WTC11 (cell line): ENCODE measurements around the gene GSK3B. TPM values are rescaled to one million over a fixed set of nuclear protein-coding genes. Genes with fewer than 3 reads are reported as not detected.

Source experiments
- ATAC-seq: fragments of 200-7000 bp; cut with Tn5 transposase; 2 replicates; pipeline ENCODE4 v1.10.0; 2021; ENCODE audit warnings: mild to moderate bottlenecking, moderate library complexity
- CTCF ChIA-PET: fragments of 300-600 bp; sonication (Branson Sonifier 250); formaldehyde crosslinking; loops from one replicate; lab custom pipeline; 2021; ENCODE audit warnings: antibody characterized with exemption; lab: Charles Lee
- POLR2A ChIA-PET: fragments of 350-600 bp; sonication (Branson Sonifier 250); formaldehyde crosslinking; loops from one replicate; lab custom pipeline; 2021; ENCODE audit warnings: antibody characterized with exemption; lab: Charles Lee
- DNase-seq: peaks from one replicate; pipeline ENCODE4 v3.0.0; 2021; ENCODE audit warnings: low spot score
- H3K27ac Mint-ChIP-seq: 2 replicates; pipeline ENCODE4 v1.8.0; 2021; ENCODE audit warnings: mixed read lengths
- H3K27me3 Mint-ChIP-seq: 2 replicates; pipeline ENCODE4 v1.8.0; 2021; ENCODE audit warnings: low read depth, mild to moderate bottlenecking, moderate library complexity, mixed read lengths
- H3K36me3 Mint-ChIP-seq: 2 replicates; pipeline ENCODE4 v1.8.0; 2021; ENCODE audit warnings: mixed read lengths
- H3K4me1 Mint-ChIP-seq: 2 replicates; pipeline ENCODE4 v1.8.0; 2022; ENCODE audit warnings: mixed read lengths
- H3K4me3 Mint-ChIP-seq: 2 replicates; pipeline ENCODE4 v1.8.0; 2021; ENCODE audit warnings: mild to moderate bottlenecking, moderate library complexity, mixed read lengths
- H3K9me3 Mint-ChIP-seq: 2 replicates; pipeline ENCODE4 v1.8.0; 2021; ENCODE audit warnings: mixed read lengths
- CDX4 ChIP-seq: fragments of 250-450 bp; sonication (Bioruptor Pico); IDR thresholded peaks from 2 replicates; pipeline ENCODE4 v1.9.0; 2021; ENCODE audit warnings: moderate library complexity, mild to moderate bottlenecking, inconsistent platforms, borderline replicate concordance
- CREB1 ChIP-seq: sonication (generic); formaldehyde crosslinking; IDR thresholded peaks from 2 replicates; pipeline ENCODE4 v1.8.0; 2023; ENCODE audit warnings: mild to moderate bottlenecking, missing genetic modification reagents
- FOXJ3 ChIP-seq: sonication (generic); formaldehyde crosslinking; IDR thresholded peaks from 2 replicates; pipeline ENCODE4 v1.9.0; 2021; ENCODE audit warnings: missing genetic modification reagents, mild to moderate bottlenecking, borderline replicate concordance
- FOXK1 ChIP-seq: sonication (generic); formaldehyde crosslinking; IDR thresholded peaks from 2 replicates; pipeline ENCODE4 v1.8.0; 2022; ENCODE audit warnings: mild to moderate bottlenecking, moderate library complexity, missing genetic modification reagents
- GTF2I ChIP-seq: fragments of 250-450 bp; sonication (Bioruptor Pico); conservative IDR thresholded peaks from 2 replicates; pipeline ENCODE4 v1.4.0; 2021; ENCODE audit warnings: mild to moderate bottlenecking
- HMGA2 ChIP-seq: fragments of 250-450 bp; sonication (Bioruptor Pico); IDR thresholded peaks from 2 replicates; pipeline ENCODE4 v1.4.0; 2021; ENCODE audit warnings: mild to moderate bottlenecking, moderate library complexity
- JUN ChIP-seq: sonication (generic); formaldehyde crosslinking; IDR thresholded peaks from 2 replicates; pipeline ENCODE4 v1.8.0; 2023; ENCODE audit warnings: mild to moderate bottlenecking, missing genetic modification reagents
- KAT7 ChIP-seq: sonication (generic); formaldehyde crosslinking; IDR thresholded peaks from 2 replicates; pipeline ENCODE4 v1.8.1; 2023; ENCODE audit warnings: missing genetic modification reagents, mild to moderate bottlenecking, borderline replicate concordance
- MAX ChIP-seq: sonication (generic); formaldehyde crosslinking; IDR thresholded peaks from 2 replicates; pipeline ENCODE4 v1.8.0; 2022; ENCODE audit warnings: mild to moderate bottlenecking, missing genetic modification reagents
- MYBL2 ChIP-seq: sonication (generic); formaldehyde crosslinking; IDR thresholded peaks from 2 replicates; pipeline ENCODE4 v1.8.1; 2023; ENCODE audit warnings: mild to moderate bottlenecking, moderate library complexity, missing genetic modification reagents
- NFYB ChIP-seq: sonication (generic); formaldehyde crosslinking; conservative IDR thresholded peaks from 2 replicates; pipeline ENCODE4 v1.8.0; 2022; ENCODE audit warnings: low read depth, missing genetic modification reagents
- NR2C2 ChIP-seq: sonication (generic); formaldehyde crosslinking; IDR thresholded peaks from 2 replicates; pipeline ENCODE4 v1.8.0; 2022; ENCODE audit warnings: mild to moderate bottlenecking, missing genetic modification reagents
- PRDM15 ChIP-seq: sonication (generic); formaldehyde crosslinking; IDR thresholded peaks from 2 replicates; pipeline ENCODE4 v1.8.0; 2022; ENCODE audit warnings: missing genetic modification reagents
- SMAD3 ChIP-seq: sonication (generic); formaldehyde crosslinking; IDR thresholded peaks from 2 replicates; pipeline ENCODE4 v1.8.0; 2022; ENCODE audit warnings: missing genetic modification reagents, mild to moderate bottlenecking, borderline replicate concordance
- SMAD4 ChIP-seq: sonication (generic); formaldehyde crosslinking; IDR thresholded peaks from 2 replicates; pipeline ENCODE4 v1.8.0; 2022; ENCODE audit warnings: mild to moderate bottlenecking, missing genetic modification reagents
- SP1 ChIP-seq: sonication (generic); formaldehyde crosslinking; conservative IDR thresholded peaks from 2 replicates; pipeline ENCODE4 v1.8.1; 2022; ENCODE audit warnings: missing genetic modification reagents
- TEAD4 ChIP-seq: sonication (generic); formaldehyde crosslinking; IDR thresholded peaks from 2 replicates; pipeline ENCODE4 v1.8.0; 2022; ENCODE audit warnings: mild to moderate bottlenecking, missing genetic modification reagents
- ZBTB21 ChIP-seq: sonication (generic); formaldehyde crosslinking; IDR thresholded peaks from 2 replicates; pipeline ENCODE4 v1.8.1; 2023; ENCODE audit warnings: mild to moderate bottlenecking, missing genetic modification reagents, borderline replicate concordance
- ZNF121 ChIP-seq: sonication (generic); formaldehyde crosslinking; IDR thresholded peaks from 2 replicates; pipeline ENCODE4 v1.8.0; 2023; ENCODE audit warnings: missing genetic modification reagents
- ZNF138 ChIP-seq: sonication (generic); formaldehyde crosslinking; conservative IDR thresholded peaks from 2 replicates; pipeline ENCODE4 v1.8.1; 2022; ENCODE audit warnings: mild to moderate bottlenecking, moderate library complexity, missing genetic modification reagents
- ZNF317 ChIP-seq: sonication (generic); formaldehyde crosslinking; IDR thresholded peaks from 2 replicates; pipeline ENCODE4 v1.8.1; 2023; ENCODE audit warnings: low read depth, mild to moderate bottlenecking, moderate library complexity, missing genetic modification reagents, borderline replicate concordance
- ZNF671 ChIP-seq: fragments of 250-450 bp; sonication (Bioruptor Pico); IDR thresholded peaks from 2 replicates; pipeline ENCODE4 v1.8.0; 2021; ENCODE audit warnings: mild to moderate bottlenecking
- ZSCAN18 ChIP-seq: fragments of 250-450 bp; sonication (Bioruptor Pico); IDR thresholded peaks from 2 replicates; pipeline ENCODE4 v2.1.2; 2022; ENCODE audit warnings: mild to moderate bottlenecking, moderate library complexity
- total RNA-seq: library from RNA; stranded (reverse); gene quantifications from 3 replicates; pipeline ENCODE4 v1.2.3, GENCODE V29; 2021
- TF ChIP-seq, protein P1 (sequence below): sonication (generic); formaldehyde crosslinking; IDR thresholded peaks from 2 replicates; pipeline ENCODE4 v1.8.1; 2022; ENCODE audit warnings: mild to moderate bottlenecking, missing genetic modification reagents, moderate library complexity, borderline replicate concordance

GSK3B gene
- total RNA-seq, 1 experiment from 2014 or later, result 48.9 TPM

DNA sequence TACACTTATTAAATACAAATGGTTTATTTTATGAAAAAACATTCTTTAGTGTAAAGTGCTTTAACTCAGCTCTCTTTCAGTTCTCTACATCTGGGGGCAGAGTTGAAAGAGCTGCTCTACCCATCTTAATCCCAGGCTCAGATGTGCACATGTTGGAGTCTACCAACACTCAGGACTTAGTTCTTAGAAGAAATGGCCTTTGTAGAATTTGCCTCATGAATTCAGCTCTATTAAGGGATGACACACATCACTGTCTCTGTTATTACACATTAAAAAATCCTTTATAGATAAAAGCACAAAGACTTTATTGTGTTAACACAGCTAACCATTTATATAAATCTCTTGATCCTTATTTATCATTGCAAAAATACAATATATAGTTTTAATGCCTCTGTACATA lies 31.7 kb upstream of the GSK3B start (continued):
- TF ChIP-seq ZNF121 (no peak), FOXJ3 (CRISPR knock-in tag) (no peak), ZNF138 (CRISPR knock-in tag) (no peak), FOXK1 (no peak), ZNF671 (CRISPR knock-in tag) (no peak), GTF2I (CRISPR knock-in tag) (no peak), SMAD3 (no peak), PRDM15 (CRISPR knock-in tag) (no peak), HMGA2 (CRISPR knock-in tag) (no peak), SP1 (CRISPR knock-in tag) (no peak), KAT7 (CRISPR knock-in tag) (no peak)

GRCh38 chr3:120119846-120120510 lies 25.7 kb upstream of the GSK3B start:
- ChIA-PET POLR2A (interaction anchor here (0.7 kb wide), 1 partner anchor 53 kb away, joined by 4 read pairs; no protein-coding TSS in a partner anchor), CTCF (no interaction called here)
- no peak overlapping the region for H3K4me3 Mint-ChIP-seq
- no peaks in the 10 kb centered on the region for H3K4me1 Mint-ChIP-seq
- DNase-seq, result no peak
- no peak overlapping the region for H3K27ac Mint-ChIP-seq
- no peaks in the 10 kb centered on the region for H3K27me3 Mint-ChIP-seq
- TF ChIP-seq CREB1 (CRISPR knock-in tag) (no peak), MAX (CRISPR knock-in tag) (no peak)
- TF ChIP-seq, protein P1, sequence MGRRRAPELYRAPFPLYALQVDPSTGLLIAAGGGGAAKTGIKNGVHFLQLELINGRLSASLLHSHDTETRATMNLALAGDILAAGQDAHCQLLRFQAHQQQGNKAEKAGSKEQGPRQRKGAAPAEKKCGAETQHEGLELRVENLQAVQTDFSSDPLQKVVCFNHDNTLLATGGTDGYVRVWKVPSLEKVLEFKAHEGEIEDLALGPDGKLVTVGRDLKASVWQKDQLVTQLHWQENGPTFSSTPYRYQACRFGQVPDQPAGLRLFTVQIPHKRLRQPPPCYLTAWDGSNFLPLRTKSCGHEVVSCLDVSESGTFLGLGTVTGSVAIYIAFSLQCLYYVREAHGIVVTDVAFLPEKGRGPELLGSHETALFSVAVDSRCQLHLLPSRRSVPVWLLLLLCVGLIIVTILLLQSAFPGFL (CRISPR knock-in tag), result no peak
- no peak for ATAC-seq
- peaks cover 14% of the 10 kb centered on the region for H3K36me3 Mint-ChIP-seq
- peaks cover 41% of the 10 kb centered on the region for H3K9me3 Mint-ChIP-seq

DNA sequence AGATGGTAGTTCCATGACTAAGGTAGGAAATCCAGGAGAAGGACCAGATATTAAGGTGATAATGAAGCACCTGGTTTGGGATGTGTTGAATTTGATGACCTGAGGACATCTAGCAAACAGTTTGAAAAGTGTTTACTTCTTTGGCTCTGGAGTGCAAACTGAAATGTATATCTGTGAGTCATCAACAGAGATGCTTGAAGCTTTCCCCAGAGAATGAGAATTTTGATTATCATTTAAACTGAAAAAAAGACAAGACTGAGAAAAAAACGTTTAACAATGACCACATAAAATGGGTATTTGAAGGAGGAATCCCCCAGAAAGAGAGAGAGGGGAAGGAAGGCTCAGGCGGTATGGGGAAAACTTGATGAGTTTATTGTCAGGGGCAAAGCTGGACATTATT lies 20.7 kb upstream of the GSK3B start:
- ATAC-seq (no peak), DNase-seq (no peak)
- POLR2A ChIA-PET, result interaction anchor here (1.2 kb wide), 1 partner anchor 19 kb away, joined by 3 read pairs; no protein-coding TSS in a partner anchor
- H3K27ac Mint-ChIP-seq, result no peak overlapping the region
- H3K9me3 Mint-ChIP-seq, result peaks cover 27% of the 10 kb centered on the region
- CTCF ChIA-PET, result no interaction called here
- H3K4me1 Mint-ChIP-seq, result no peaks in the 10 kb centered on the region
- H3K4me3 Mint-ChIP-seq, result no peak overlapping the region
- H3K36me3 Mint-ChIP-seq, result peaks cover 14% of the 10 kb centered on the region
- TF ChIP-seq ZNF138 (CRISPR knock-in tag) (no peak), ZBTB21 (CRISPR knock-in tag) (no peak), NR2C2 (no peak)
- H3K27me3 Mint-ChIP-seq, result no peaks in the 10 kb centered on the region; the same call in 1 of the 2 replicates

GRCh38 chr3:120114376-120114775 lies 20.1 kb upstream of the GSK3B start:
- DNase-seq (no peak), ATAC-seq (no peak)
- Mint-ChIP-seq H3K4me3 (no peak overlapping the region), H3K27me3 (no peaks in the 10 kb centered on the region; the same call in 1 of the 2 replicates), H3K36me3 (peaks cover 14% of the 10 kb centered on the region), H3K4me1 (peaks cover 4% of the 10 kb centered on the region; the same call in 1 of the 2 replicates), H3K27ac (no peak overlapping the region), H3K9me3 (peaks cover 27% of the 10 kb centered on the region)
- ChIA-PET POLR2A (interaction anchor here (0.7 to 1.2 kb wide), 3 partner anchors 19 to 31 kb away, joined by 3 read pairs; no protein-coding TSS in a partner anchor), CTCF (no interaction called here)
- TF ChIP-seq ZSCAN18 (CRISPR knock-in tag) (no peak), JUN (CRISPR knock-in tag) (no peak), NFYB (CRISPR knock-in tag) (no peak), CDX4 (CRISPR knock-in tag) (no peak), ZNF317 (CRISPR knock-in tag) (no peak), TEAD4 (CRISPR knock-in tag) (no peak), SMAD4 (CRISPR knock-in tag) (no peak), MYBL2 (CRISPR knock-in tag) (no peak)
